ENCODE measurements around the gene EPN1. TPM values are rescaled to one million over a fixed set of nuclear protein-coding genes. Genes with fewer than 3 reads are reported as not detected.

EPN1 gene
- total RNA-seq, 1 donor from 2014 or later = 250 TPM

DNA sequence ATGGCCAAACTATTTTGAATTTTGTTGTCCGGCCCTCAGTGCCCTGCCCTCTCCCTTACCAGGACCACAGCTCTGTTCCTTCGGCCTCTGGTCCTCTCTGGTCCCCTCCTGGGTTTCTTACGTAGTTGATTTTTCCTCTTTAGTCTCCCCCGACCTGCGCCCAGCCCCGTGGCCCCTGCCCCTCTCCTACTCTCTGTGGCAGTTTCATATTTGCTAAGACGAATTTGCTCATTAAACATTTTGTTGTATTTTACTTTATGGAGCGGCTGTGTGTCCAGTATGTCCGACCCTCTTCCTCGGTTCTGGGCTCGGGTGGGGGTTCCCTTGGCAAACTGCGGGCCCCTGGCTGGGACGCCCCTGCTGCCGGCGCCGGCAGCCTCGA lies 576 bp upstream of the EPN1 start:
- intact Hi-C loops (cut with micrococcal nuclease) = no loop called here
- DNase-seq (no peak), ATAC-seq (peak; percentile 0)

DNA sequence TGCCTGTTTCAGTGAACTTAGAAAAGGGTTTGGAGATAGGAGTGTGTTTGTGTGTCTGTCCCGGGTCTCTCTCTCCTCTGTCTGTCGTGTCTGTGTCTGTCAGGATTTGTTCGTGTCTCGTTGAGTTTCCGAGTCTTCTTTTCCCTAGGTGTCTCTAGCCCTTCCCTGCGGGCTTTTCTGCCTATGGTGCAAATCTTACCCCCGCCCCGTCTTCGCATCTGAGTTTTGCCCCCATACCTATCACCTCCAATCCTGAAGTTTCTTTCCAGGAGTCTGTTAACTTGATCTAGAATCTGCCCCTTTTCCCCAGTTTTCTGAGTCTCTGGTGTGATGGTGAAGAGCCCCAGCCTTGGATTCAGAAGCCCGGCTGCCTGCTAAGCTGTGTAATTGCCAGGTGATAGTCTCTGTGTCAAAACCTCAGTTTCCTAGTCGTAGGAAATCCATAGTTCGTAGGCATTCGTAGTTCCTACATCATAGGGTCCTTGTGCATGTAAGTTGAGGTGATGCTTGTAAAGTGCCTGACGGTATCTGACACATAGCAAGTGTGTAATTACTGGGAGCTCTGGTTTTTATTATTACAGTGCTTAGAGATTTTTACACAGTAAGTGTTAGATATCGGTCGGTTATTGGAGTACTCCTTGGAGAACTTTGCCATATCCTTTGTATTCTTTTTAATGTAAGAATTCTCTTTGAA lies 782 bp downstream of the EPN1 start:
- intact Hi-C loops (cut with micrococcal nuclease) = no loop called here
- no peak for DNase-seq
- ATAC-seq = no peak

DNA sequence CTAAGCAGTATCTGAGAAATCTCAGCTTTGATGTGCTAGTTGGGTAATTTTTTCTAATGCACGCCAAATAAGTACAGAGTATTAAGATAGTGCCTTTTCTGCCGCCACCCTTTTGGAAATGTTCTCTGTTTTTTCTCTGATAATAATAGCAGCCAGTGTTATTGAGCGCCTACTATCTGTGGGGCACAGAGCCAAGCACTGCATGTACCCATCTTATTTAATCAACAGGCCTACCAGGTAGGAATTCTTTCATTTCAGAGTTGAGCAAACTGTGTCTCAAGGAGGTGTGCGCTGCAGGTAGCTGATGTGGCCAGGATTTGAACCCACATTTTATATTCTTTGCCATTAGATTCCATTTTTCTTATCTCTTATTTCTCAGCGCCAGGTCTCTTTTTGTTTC lies 1.4 kb downstream of the EPN1 start:
- ATAC-seq (peak; percentile 12), DNase-seq (peak; percentile 60)
- intact Hi-C loops (cut with micrococcal nuclease) = no loop called here

DNA sequence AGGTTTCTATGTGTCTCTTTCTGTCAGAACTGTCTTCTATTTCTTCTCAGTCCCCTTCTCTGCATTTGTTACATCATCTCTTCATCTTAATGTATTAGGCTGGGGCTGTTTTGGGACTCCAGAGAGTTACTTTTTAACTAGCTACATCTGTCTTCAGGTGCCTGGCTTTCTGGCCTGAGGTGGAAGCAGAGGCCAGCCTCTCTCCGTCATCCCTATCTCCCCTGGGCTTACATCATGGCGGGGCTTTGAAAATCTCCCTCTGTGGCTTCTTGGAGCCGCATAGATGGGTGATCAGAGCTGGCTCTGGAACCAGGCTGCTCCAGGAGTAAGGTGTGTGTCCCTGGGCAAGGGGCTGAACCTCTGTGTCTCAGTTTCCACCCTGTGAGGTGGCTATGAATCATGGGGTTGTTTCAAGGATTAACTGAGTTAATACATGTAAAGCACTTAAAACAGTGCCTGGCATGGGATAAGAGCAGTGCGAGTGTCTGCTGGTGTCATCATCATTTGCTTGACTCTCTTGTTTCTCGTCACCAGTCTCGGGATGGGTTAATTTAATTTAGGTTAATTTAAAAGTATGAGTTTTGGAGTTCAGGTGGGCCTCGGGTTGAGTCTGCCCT lies 2.0 kb downstream of the EPN1 start:
- ATAC-seq (no peak), DNase-seq (no peak)
- intact Hi-C loops (cut with micrococcal nuclease) = no loop called here

DNA sequence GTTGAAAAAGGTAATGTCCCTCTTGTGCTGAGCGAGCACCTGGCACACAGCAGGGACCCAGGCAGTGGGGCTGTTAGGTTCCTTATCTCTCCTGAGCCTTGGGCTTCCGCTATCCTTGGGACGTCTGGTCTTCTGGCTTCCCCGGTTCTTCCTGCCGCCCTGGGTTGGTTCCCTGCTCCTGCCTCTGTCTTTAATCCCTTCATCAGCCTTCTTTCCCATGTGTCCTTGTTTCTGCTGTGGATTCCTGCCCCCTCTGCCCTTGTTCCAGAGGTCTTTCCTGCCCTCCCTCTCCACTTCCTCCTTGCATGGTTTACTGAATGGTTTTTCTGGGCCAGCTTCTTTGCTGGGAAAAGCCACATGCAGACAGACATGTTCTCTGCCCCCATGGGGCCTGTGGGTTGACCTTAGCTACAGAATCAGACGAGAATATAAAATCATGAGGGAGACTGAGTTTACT lies 2.6 kb downstream of the EPN1 start:
- intact Hi-C loops (cut with micrococcal nuclease) = no loop called here
- DNase-seq = no peak

DNA sequence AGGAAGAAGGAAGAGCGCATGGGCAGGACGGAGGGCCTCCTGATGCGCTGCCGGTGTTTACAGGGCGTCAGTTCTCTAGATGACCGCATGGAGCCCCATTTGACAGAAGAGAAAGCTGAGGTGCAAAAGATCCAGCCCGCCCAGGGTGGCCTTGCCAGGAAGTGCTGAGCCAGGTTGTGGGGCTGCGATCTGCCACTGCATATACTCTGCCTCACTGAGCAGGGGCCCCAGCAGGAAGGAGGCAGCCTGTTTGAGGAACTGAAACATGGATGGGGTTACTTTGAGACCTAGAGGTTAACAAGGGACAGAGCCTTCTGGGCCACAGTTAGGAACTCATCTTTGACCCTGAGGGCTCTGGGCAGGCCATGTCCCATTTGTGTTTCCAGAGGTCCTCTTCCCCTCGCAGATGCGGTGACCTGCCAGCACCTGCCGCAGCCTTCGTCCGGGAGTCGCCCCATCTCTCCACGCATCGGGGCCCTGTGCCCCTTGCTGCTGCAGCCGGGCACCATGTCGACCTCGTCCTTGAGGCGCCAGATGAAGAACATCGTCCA lies 3.2 kb downstream of the EPN1 start:
- intact Hi-C loops (cut with micrococcal nuclease) = no loop called here
- ATAC-seq (peak; percentile 3), DNase-seq (peak; percentile 63)

More for the DNA sequence above, 2.6 kb downstream of the EPN1 start:
- no peak for ATAC-seq

DNA sequence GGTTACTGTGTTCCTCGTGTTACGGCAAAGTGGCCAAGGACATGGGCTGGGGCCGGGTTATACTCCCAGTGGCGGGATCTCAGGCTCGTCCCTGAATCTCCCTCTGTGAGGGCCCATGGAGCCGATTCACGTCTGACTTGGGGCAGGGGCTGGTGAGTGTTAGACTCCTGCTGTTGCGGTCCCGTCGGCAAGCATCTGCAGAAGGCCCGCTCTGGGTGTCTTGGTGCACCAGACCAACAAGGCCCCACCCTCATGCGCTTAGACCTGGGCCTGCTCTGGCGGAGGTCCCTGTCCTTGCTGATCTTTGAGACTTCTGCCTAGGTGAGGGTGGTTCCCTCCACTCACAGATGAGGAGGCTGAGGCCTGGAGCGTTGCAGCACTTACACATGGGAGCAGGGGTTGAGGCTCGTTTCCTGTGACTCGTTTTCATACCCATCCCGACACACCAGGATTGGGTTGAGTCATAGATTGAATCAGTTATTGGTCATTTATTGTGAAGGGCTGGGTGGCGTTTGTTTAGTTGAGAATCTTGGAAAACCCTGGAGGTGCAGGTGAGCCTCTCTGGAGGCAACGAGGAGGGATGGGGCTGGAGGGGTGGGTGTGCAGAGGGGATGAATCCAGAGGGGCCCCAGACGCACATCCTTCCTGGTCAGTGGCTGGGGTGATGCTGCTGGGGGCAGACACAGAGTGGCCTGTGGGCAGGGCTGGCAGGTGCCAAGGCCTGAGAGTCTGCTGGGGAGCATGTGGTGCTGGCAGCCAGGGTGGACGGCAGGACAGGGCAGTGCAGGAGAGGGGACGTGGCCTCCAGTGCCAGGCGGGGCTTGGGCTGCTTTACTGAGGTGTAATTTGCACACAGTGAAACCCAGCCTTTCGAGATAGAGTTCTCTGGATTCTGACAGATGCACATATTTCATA lies 4.6 kb downstream of the EPN1 start:
- DNase-seq = no peak
- no peak for ATAC-seq
- intact Hi-C loops (cut with micrococcal nuclease) = no loop called here

DNA sequence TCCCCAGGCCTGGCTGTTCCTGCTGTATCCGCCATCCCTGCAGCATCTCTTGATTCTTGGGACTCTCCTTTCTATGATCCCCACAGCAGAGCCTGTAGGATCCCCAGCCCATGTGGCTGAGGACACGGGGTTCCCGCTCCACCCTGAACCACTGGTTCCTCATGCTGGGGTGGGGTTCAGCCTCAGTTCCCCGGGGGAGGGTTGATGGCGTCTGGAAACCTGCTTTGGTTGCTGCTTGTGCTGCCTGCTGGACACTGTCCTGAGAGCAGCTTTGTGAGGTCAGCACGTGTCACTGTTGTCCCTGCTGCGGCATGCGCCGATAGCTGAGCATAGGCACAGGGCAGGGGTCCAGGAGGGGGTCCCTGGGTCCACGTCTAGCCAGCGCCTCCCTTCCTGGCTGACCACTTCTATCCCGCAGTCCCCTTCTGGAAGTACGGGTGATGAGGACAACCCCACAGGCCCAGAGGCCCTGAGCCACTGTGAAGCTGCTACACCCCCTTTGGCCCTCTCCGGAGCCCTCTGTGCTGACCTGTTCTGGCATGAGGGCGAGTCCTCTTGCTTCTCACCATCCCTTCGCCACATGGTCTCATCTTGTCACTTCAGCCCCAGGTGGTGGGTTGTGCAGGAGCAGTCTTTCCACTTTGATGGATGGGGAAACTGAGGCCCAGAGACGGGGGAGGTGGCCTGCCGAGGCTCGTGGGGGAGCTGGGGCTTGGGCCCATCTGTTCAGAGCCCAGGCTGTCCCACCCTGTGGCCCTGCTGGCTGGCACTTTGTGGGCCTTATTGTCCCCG lies 5.5 kb downstream of the EPN1 start:
- ATAC-seq = no peak
- DNase-seq = no peak

DNA sequence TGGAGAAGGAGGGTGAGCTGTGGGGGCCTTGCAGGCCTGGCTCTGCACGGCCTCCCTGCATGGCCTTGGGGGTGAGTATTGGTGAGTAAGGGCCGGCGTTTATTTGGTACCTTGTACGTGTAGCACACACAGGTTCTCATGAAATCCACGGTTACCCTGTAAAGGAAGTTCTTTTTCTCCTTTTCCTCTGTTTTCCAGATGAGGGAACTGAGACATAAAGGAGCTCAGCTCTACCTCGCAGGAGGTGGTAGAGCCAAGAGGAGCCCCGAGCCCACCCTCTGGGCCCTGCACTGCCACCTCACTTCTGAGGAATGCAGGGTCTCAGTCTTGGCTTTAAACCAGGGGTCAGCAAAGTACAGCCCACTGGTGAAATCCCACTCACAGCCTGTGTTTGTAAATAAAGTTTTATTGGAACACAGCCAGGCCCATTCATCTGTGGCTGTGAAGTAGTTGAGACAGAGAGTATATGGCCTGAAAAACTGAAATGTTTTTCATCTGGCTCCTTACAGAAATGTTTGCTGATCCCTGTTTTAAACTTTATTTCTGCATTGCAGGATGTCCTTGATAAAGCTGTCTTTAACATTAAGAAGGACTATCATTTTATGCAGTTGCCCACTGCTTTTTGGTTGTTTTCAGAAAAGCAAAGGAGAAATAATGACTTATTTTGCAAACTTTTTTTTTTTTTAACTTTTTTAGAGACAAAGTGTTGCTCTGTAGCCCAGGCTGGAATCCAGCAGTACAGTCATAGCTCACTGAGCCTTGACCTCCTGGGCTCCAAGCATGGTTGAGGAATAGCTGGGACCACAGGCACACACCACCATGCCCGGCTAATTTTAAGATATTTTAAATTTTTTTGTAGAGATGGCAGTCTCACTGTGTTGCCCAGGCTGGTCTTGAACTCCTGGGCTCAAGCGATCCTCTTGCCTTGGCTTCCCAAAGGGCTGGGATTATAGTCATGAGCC lies 6.4 kb downstream of the EPN1 start:
- ATAC-seq = no peak

More for the DNA sequence above, 5.5 kb downstream of the EPN1 start:
- intact Hi-C loops (cut with micrococcal nuclease) = no loop called here

DNA sequence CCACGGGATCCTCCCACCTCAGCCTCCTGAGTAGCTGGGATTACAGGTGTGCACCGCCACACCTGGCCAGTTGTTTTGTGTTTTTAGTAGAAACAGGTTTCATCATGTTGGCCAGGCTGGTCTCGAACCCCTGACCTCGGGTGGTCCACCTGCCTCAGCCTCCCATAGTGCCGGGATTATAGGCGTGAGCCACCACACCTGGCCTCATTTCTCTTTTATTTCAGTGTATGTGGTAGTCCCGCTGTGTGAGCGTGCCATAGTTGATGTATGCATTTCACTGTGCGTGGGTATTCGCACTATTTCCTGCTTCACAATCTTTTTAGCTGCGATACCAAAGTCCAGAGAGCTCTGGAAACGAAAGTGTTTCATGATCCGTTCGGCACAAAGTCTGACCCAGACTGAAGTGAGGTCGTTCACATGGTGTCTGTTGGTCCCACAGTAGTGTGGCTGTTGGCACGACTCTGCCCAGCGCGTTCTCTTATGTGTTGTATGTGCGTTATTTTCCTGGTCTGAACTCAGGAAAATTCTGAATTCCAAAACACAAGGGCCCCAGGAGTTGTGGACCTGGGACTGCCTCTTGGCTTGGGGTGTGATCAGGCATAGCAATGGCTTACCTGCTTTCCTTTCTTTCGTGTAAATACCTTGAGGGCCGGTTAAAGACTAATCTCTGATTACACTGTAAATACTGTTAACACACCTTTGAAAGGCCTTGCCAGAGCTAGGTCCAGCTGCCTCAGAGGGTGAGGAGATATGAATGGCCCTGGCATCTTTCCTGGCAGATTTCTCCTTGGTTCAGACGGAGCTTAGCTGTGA lies 8.6 kb downstream of the EPN1 start:
- ATAC-seq (no peak), DNase-seq (no peak)
- intact Hi-C loops (cut with micrococcal nuclease) = no loop called here

More for the DNA sequence above, 6.4 kb downstream of the EPN1 start:
- intact Hi-C loops (cut with micrococcal nuclease) = no loop called here
- DNase-seq = no peak

DNA sequence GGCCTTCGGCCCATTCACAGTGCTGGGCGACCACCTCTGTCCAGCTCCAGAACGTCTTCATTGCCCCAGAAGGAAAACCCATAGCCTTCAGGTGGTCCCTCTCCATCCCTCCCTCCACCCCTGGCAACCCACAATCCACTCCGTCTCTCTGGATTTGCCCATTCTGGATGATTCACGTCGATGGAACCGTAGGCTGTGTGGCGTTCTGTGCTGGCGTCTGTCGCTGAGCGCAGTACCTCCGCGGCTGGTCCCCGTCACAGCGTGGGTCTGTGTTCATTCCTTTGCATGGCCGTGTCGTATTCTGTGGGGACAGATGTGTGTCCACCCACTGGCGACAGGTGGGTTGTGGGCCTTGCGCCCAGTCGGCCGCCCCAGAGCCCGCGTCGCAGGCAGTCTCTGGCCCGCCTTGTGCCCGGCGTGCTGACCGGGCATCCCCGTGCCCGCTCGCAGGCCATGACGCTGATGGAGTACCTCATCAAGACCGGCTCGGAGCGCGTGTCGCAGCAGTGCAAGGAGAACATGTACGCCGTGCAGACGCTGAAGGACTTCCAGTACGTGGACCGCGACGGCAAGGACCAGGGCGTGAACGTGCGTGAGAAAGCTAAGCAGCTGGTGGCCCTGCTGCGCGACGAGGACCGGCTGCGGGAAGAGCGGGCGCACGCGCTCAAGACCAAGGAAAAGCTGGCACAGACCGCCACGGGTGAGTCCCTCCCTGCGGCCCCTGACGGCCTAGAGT lies 10.1 kb downstream of the EPN1 start:
- ATAC-seq = no peak
- intact Hi-C loops (cut with micrococcal nuclease) = no loop called here
- DNase-seq = peak; percentile 28

DNA sequence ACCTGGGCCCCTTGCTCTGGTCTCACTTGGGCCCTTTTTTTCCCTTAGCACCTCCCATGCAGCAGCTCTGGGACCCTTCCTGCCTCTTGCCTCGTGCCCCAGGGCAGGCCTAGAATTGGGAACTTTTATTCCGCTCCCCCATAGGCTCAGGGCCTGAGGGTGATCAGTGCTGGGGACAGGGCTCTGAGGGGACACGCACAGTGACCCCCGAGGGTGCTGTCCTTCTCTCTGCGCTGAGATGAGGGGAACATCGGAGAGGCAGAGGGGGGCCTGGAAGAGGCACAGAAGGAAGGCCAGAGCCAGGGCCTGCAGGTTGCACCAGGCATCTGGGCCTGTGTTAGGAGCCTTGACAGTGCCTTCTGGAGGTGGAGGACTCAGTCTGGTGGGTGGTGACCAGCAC lies 10.8 kb downstream of the EPN1 start:
- ATAC-seq = no peak
- intact Hi-C loops (cut with micrococcal nuclease) = no loop called here
- no peak for DNase-seq

DNA sequence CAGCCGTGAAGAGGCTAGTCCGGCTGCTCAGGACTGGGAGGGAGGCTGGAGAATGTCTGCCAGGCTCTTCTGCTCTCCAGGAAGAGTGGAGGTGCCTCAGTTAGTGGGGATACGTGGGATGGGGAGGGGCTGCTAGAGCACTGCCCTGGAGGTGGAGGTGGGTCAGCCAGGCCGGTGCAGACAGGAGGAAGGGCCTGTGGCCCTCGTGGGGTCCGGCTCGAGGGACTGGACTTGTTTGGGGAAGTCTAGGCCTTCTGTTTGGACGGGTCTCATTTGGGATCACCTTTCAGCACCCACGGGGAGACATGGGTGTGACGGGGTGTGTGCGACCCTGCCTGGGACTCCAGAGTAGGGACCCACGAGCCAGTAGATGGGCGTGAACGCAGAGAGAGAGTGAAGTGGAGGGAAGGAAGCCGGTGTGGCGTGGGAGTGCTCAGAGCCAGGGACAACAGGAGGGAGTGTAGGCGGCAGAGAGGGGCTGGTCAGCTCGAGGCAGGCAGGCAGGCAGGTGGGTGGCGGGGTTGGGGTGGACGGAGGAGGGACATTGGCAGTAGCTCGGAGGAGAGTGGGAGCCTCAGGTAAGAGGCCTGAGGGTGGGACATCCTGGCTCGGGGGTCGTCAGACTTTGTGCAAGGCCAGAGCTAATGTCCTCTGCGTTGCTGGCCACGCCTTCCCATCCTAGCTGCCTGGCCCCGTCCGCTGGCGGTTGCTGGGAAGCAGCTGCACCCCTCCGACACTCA lies 11.5 kb downstream of the EPN1 start:
- DNase-seq = peak; percentile 19

DNA sequence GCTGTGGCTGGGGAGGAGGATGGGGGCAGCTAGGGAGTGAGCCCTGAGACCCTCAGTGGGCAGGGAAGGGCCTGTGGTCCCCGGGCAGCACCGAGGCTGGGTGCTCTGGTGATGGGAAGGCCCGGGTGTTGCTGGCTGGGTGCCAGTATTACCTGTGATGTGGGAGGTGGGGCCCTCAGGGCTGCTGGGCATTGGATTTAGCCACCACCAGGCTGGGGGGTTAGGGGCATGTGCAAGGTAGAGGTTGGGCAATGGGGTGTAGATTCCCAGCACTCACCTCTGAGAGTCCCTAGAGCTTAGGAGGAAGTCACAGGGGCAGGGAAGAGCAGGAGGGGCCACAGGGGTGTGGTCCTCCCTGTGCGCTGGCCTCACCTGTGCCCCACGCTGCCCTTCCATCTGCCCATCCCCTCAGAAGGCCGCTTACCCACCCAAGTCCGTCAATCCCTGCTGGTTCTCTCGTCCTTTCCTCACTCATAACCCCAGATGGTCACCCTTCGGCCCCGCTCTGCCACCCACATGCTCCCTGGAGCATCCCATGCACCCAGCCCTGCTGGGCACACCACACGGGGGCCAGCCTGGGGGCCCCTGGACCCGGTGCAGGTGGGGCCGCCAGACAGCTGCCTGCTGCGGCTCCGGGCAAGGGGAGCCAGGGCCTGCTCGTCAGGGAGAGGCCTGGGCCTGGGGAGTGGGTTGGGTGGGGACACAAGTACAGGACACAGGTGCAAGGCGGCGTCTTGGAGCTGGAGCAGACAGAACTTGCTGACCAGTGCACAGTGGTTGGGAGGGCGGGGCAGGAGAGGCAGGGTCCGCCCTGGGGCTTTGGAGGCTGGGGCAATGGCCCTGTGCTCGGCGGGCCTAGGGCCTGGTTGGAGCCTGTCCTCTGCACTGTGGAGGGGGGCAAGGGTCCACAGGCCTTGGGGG lies 12.5 kb downstream of the EPN1 start:
- intact Hi-C loops (cut with micrococcal nuclease) = no loop called here
- ATAC-seq = no peak
- peak; percentile 26 for DNase-seq

More for the DNA sequence above, 11.5 kb downstream of the EPN1 start:
- intact Hi-C loops (cut with micrococcal nuclease) = no loop called here
- ATAC-seq = no peak

All from left ventricle myocardium superior (tissue), 1 donor.